Sigmoid colon (tissue), 7 donors: ENCODE measurements around the gene TMEM108. TPM values are rescaled to one million over a fixed set of nuclear protein-coding genes. Genes with fewer than 3 reads are reported as not detected.

ENCODE experiments used
- DNase-seq: peaks from one replicate; pipeline ENCODE4 v3.0.0-alpha.2; 2019
- H3K27ac ChIP-seq, 4 donors: fragments of 200-600 bp; sonication (generic); one replicate each; pipeline ENCODE4 v1.5.1; 2016 to 2019; ENCODE audit warnings: mild to moderate bottlenecking in 1 of 4
- H3K27me3 ChIP-seq, 3 donors: fragments of 200-600 bp; sonication (generic); one replicate each; pipeline ENCODE4 v1.5.1; 2019; ENCODE audit warnings: mild to moderate bottlenecking in 1 of 3
- H3K36me3 ChIP-seq, 4 donors: fragments of 200-600 bp; sonication (generic); one replicate each; pipeline ENCODE4 v1.5.1; 2016 to 2019
- H3K4me1 ChIP-seq, 4 donors: fragments of 200-600 bp; sonication (generic); one replicate each; pipeline ENCODE4 v1.5.1; 2017 to 2019
- H3K4me3 ChIP-seq, 4 donors: fragments of 200-600 bp; sonication (generic); one replicate each; pipeline ENCODE4 v1.5.1; 2017 to 2019; ENCODE audit warnings: mild to moderate bottlenecking in 2 of 4, moderate library complexity in 1 of 4
- H3K9me3 ChIP-seq, 4 donors: fragments of 200-600 bp in 3 of 4; sonication (generic) in 3 of 4; one replicate each; pipeline versions ENCODE4 v1.5.1 to v1.6.1; 2013 to 2019
- CTCF ChIP-seq, 4 experiments: fragments of 450-650 bp in 3 of 4; fragments of 200-600 bp in 1 of 4; IDR thresholded peaks; one replicate each; pipeline ENCODE4 v1.5.1; 2016 to 2019; ENCODE audit warnings: antibody characterized with exemption in 4 of 4, mild to moderate bottlenecking in 3 of 4, moderate library complexity in 2 of 4
- EP300 ChIP-seq, 4 donors: sonication (generic); formaldehyde crosslinking; IDR thresholded peaks; one replicate each; pipeline ENCODE4 v1.6.1; 2017; ENCODE audit warnings: antibody characterized with exemption in 4 of 4
- POLR2A ChIP-seq, 2 donors: fragments of 450-650 bp; IDR thresholded peaks; one replicate each; pipeline ENCODE4 v1.6.1; 2016; ENCODE audit warnings: antibody characterized with exemption in 2 of 2, mild to moderate bottlenecking in 2 of 2, moderate library complexity in 2 of 2
- POLR2AphosphoS5 ChIP-seq, 4 donors: sonication (generic); formaldehyde crosslinking; IDR thresholded peaks; one replicate each; pipeline ENCODE4 v1.6.1; 2017; ENCODE audit warnings: antibody characterized with exemption in 4 of 4
- WGBS, 2 donors: extraction: QIAGEN DNeasy Blood & Tissue Kit; methylation state at CpG; one replicate each; pipeline ENCODE4 v1.1.7; 2013; 5-methylcytosine and 5-hydroxymethylcytosine counted together
- intact Hi-C: fragments of 100-400 bp; cut with DNase I; formaldehyde crosslinking; loops from one replicate; pipeline ENCODE4 v1.15.1; 2023
- polyA plus RNA-seq, 3 donors: library from polyadenylated mRNA; stranded (reverse); fragments of 200-250 nt; gene quantifications; one replicate each; pipeline ENCODE4 v1.2.3, GENCODE V29; 2013
- total RNA-seq, 4 donors: library from RNA; depleted of rRNA; stranded (reverse); fragments of >200 nt; gene quantifications; one replicate each; pipeline ENCODE4 v1.1.0, GENCODE V29; 2016
- donor health status: healthy with polysubstance abuse.
- donor health status: Bipolar disorder and iron deficiency.
- donor health status: healthy.

The TMEM108 gene
- total and polyA plus RNA-seq, 7 donors, result 0.71 to 3.0 (median 0.86) TPM; not detected in 2

- intact Hi-C loops, result no loop called here
- no peak overlapping the region for H3K4me3 ChIP-seq
- no peak overlapping the region for H3K27ac ChIP-seq
- H3K4me1 ChIP-seq, result no peaks in the 10 kb centered on the region
- no peak for DNase-seq
- no peak for TF ChIP-seq CTCF (IDR thresholded peaks at IDR 0.05)
- TF ChIP-seq POLR2A (IDR thresholded peaks at IDR 0.05), result no peak
- TF ChIP-seq POLR2AphosphoS5 (IDR thresholded peaks at IDR 0.05), result no peak
- no peak for TF ChIP-seq EP300 (IDR thresholded peaks at IDR 0.05)
- H3K36me3 ChIP-seq, result no peaks in the 10 kb centered on the region
- 89 to 93% methylated on average over 1 of the region's 1 CpG for WGBS, 2 donors
- no peaks in the 10 kb centered on the region for H3K27me3 ChIP-seq
- no peaks in the 10 kb centered on the region for H3K9me3 ChIP-seq
Measured at GRCh38 chr3:133023362-133023761, 14.8 kb upstream of the TMEM108 start.

- Histone ChIP-seq H3K4me3 (no peak overlapping the region), H3K9me3 (no peaks in the 10 kb centered on the region), H3K27ac (no peak overlapping the region), H3K27me3 (no peaks in the 10 kb centered on the region), H3K36me3 (no peaks in the 10 kb centered on the region), H3K4me1 (no peaks in the 10 kb centered on the region)
- TF ChIP-seq POLR2AphosphoS5 (IDR thresholded peaks at IDR 0.05) (no peak), CTCF (IDR thresholded peaks at IDR 0.05) (no peak), POLR2A (IDR thresholded peaks at IDR 0.05) (no peak), EP300 (IDR thresholded peaks at IDR 0.05) (no peak)
- no peak for DNase-seq
- WGBS, 2 donors, result 53 to 78% methylated on average over 3 of the region's 3 CpGs
- intact Hi-C loops, result no loop called here
Measured at GRCh38 chr3:133025546-133025945, 12.6 kb upstream of the TMEM108 start.

- 75 to 91% methylated on average over 3 of the region's 3 CpGs for WGBS, 2 donors
- intact Hi-C loops, result no loop called here
Measured at GRCh38 chr3:133032301-133032700, 5.9 kb upstream of the TMEM108 start.

GRCh38 chr3:133037436-133037835 lies 755 bp upstream of the TMEM108 start:
- Histone ChIP-seq H3K4me1 (peaks cover 0 to 22% (median 20%) of the 10 kb centered on the region in 4 donors), H3K27me3 (peaks cover 0 to 29% (median 12%) of the 10 kb centered on the region in 3 donors), H3K27ac (no peak overlapping the region), H3K9me3 (no peaks in the 10 kb centered on the region), H3K4me3 (peak overlapping the region in 3 of 4 donors; percentile 58 to 66 (median 61)), H3K36me3 (no peaks in the 10 kb centered on the region)
- no peak for DNase-seq
- WGBS, 2 donors, result 75 to 84% methylated on average over 9 of the region's 9 CpGs
- TF ChIP-seq EP300 (IDR thresholded peaks at IDR 0.05) (no peak), POLR2AphosphoS5 (IDR thresholded peaks at IDR 0.05) (no peak), POLR2A (IDR thresholded peaks at IDR 0.05) (no peak), CTCF (IDR thresholded peaks at IDR 0.05) (no peak)
- intact Hi-C loops, result loop anchor here (2.0 kb wide), 1 partner anchor 311 kb away; no protein-coding TSS in a partner anchor

More at GRCh38 chr3:133032301-133032700, 5.9 kb upstream of the TMEM108 start:
- no peak for TF ChIP-seq EP300 (IDR thresholded peaks at IDR 0.05)
- TF ChIP-seq POLR2A (IDR thresholded peaks at IDR 0.05), result no peak
- no peak for TF ChIP-seq POLR2AphosphoS5 (IDR thresholded peaks at IDR 0.05)
- TF ChIP-seq CTCF (IDR thresholded peaks at IDR 0.05), result no peak
- no peaks in the 10 kb centered on the region for H3K36me3 ChIP-seq
- no peak overlapping the region for H3K27ac ChIP-seq
- H3K9me3 ChIP-seq, result no peaks in the 10 kb centered on the region
- H3K4me3 ChIP-seq, result no peak overlapping the region
- H3K27me3 ChIP-seq, result peaks cover 0 to 4% (median 0%) of the 10 kb centered on the region in 3 donors
- H3K4me1 ChIP-seq, result no peaks in the 10 kb centered on the region
- DNase-seq, result no peak
